OCI-LY7 (cell line): ENCODE measurements around the gene NTF4. TPM values are rescaled to one million over a fixed set of nuclear protein-coding genes. Genes with fewer than 3 reads are reported as not detected.

Experiments
- BruUV-seq: library from RNA; stranded (reverse); fragments of 400-500 nt; replicated peaks from 2 replicates; lab custom pipeline; 2021; lab: Mats Ljungman, UMichigan
- CTCF ChIA-PET: fragments of 300-600 bp; sonication (Branson Sonifier 250); formaldehyde crosslinking; loops from one replicate; lab custom pipeline; 2022; ENCODE audit warnings: antibody characterized with exemption; ENCODE audit not compliant: unreplicated experiment; lab: Charles Lee
- POLR2A ChIA-PET: fragments of 300-600 bp; sonication (Branson Sonifier 250); formaldehyde crosslinking; loops from one replicate; lab custom pipeline; 2022; ENCODE audit warnings: antibody characterized with exemption; lab: Charles Lee
- DNase-seq: peaks from one replicate; pipeline ENCODE4 v3.0.0-alpha.2; 2015; ENCODE audit warnings: low spot score
- H2AFZ ChIP-seq: fragments of 200-600 bp; sonication (generic), shearing (Covaris generic); 2 replicates; pipeline ENCODE4 v1.6.1; 2014; ENCODE audit warnings: mild to moderate bottlenecking, antibody characterized with exemption, low read length, moderate library complexity
- H3K27ac ChIP-seq: fragments of 200-600 bp; sonication (generic); 2 replicates; pipeline ENCODE4 v1.5.1; 2014; ENCODE audit warnings: mixed run types, low read depth, mild to moderate bottlenecking, moderate library complexity, low read length, inconsistent platforms; ENCODE audit not compliant: poor library complexity, severe bottlenecking
- H3K36me3 ChIP-seq: fragments of 200-600 bp; sonication (generic); 2 replicates; pipeline ENCODE4 v1.6.1; 2014; ENCODE audit warnings: mild to moderate bottlenecking, antibody characterized with exemption, low read length, moderate library complexity, mixed read lengths; ENCODE audit not compliant: insufficient read depth
- H3K4me1 ChIP-seq: fragments of 200-600 bp; sonication (generic); 2 replicates; pipeline ENCODE4 v1.5.1; 2014; ENCODE audit warnings: mild to moderate bottlenecking, low read length; ENCODE audit not compliant: insufficient read depth, poor library complexity, severe bottlenecking
- H3K4me2 ChIP-seq: fragments of 200-600 bp; sonication (generic); 2 replicates; pipeline ENCODE4 v1.6.1; 2014; ENCODE audit warnings: mild to moderate bottlenecking, low read length
- H3K4me3 ChIP-seq: fragments of 200-600 bp; sonication (generic); 2 replicates; pipeline ENCODE4 v1.5.1; 2014; ENCODE audit warnings: mild to moderate bottlenecking, low read depth, low read length; ENCODE audit not compliant: poor library complexity, severe bottlenecking
- H3K79me2 ChIP-seq: fragments of 200-600 bp; sonication (generic); 2 replicates; pipeline ENCODE4 v1.6.1; 2016; ENCODE audit warnings: low read depth, mild to moderate bottlenecking, low read length, moderate library complexity, mixed read lengths; ENCODE audit not compliant: insufficient read depth
- H3K9me2 ChIP-seq: fragments of 200-600 bp; sonication (generic); 2 replicates; pipeline ENCODE4 v1.6.1; 2016; ENCODE audit warnings: mild to moderate bottlenecking, low read length, mixed read lengths; ENCODE audit not compliant: insufficient read depth
- H3K9me3 ChIP-seq: fragments of 200-600 bp; sonication (generic); 2 replicates; pipeline ENCODE4 v1.6.1; 2014; ENCODE audit warnings: mild to moderate bottlenecking, mixed run types, low read length, mixed read lengths
- H4K20me1 ChIP-seq: fragments of 200-600 bp; sonication (generic); 2 replicates; pipeline ENCODE4 v1.6.1; 2014; ENCODE audit warnings: mild to moderate bottlenecking, antibody characterized with exemption, low read length, moderate library complexity, mixed read lengths; ENCODE audit not compliant: insufficient read depth
- CTCF ChIP-seq: fragments of 200-600 bp; sonication (generic); conservative IDR thresholded peaks from 2 replicates; pipeline ENCODE4 v1.5.1; 2014; ENCODE audit warnings: mild to moderate bottlenecking, antibody characterized with exemption, low read length, moderate library complexity, mixed read lengths
- EZH2phosphoT487 ChIP-seq: fragments of 200-600 bp; sonication (generic); IDR thresholded peaks from 2 replicates; pipeline ENCODE4 v1.6.1; 2018; ENCODE audit warnings: low read depth, borderline replicate concordance, mild to moderate bottlenecking, mixed run types, antibody characterized with exemption, low read length, moderate library complexity, mixed read lengths
- intact Hi-C: fragments of 100-400 bp; cut with micrococcal nuclease; formaldehyde crosslinking; loops from one replicate; pipeline ENCODE4 v1.10.0; 2022; ENCODE audit not compliant: unreplicated experiment
- total RNA-seq, 2 experiments: library from RNA; depleted of rRNA in 1 of 2; stranded (reverse); fragments of >200 nt in 1 of 2; shearing (Covaris generic) in 1 of 2; gene quantifications; 2 replicates each; pipeline ENCODE4 v1.2.3, GENCODE V29; 2014 to 2022

The NTF4 gene
- total RNA-seq, 2 experiments from 2014 or later = not detected

- H4K20me1 ChIP-seq = no peaks in the 10 kb centered on the region; the same call in 1 of the 2 replicates
- peaks cover 97% of the 10 kb centered on the region for H3K36me3 ChIP-seq
- H3K79me2 ChIP-seq = no peaks in the 10 kb centered on the region; the same call in 1 of the 2 replicates
- ChIA-PET POLR2A (interaction anchor here (0.5 kb wide), 1 partner anchor 23 kb away, joined by 4 read pairs; no protein-coding TSS in a partner anchor), CTCF (interaction anchor here (0.6 to 2.1 kb wide), 3 partner anchors 10 to 128 kb away, joined by 3 to 6 read pairs (median 4); no protein-coding TSS in a partner anchor)
- no peaks in the 10 kb centered on the region for H3K9me3 ChIP-seq
- intact Hi-C loops = loop anchor here (2.0 to 5.0 kb wide), 3 partner anchors 49 to 130 kb away; no protein-coding TSS in a partner anchor
- DNase-seq = peak; percentile 80
- no peaks in the 10 kb centered on the region for H3K4me1 ChIP-seq
- BruUV-seq = no TSS peak
- no peak for TF ChIP-seq EZH2phosphoT487
- TF ChIP-seq CTCF = peak; percentile 100
- no peak overlapping the region for H3K27ac ChIP-seq
- no peak overlapping the region for H3K4me3 ChIP-seq
- H3K9me2 ChIP-seq = no peaks in the 10 kb centered on the region
- H3K4me2 ChIP-seq = no peak overlapping the region
- H2AFZ ChIP-seq = no peak overlapping the region
Observed at GRCh38 chr19:49097453-49098288, 33.1 kb upstream of the NTF4 start.

- intact Hi-C loops = loop anchor here (5.0 kb wide), 2 partner anchors 113 to 133 kb away; no protein-coding TSS in a partner anchor
- Histone ChIP-seq H4K20me1 (no peaks in the 10 kb centered on the region; the same call in 1 of the 2 replicates), H3K9me3 (no peaks in the 10 kb centered on the region), H3K79me2 (peaks cover 8% of the 10 kb centered on the region; the same call in 1 of the 2 replicates), H3K4me2 (no peak overlapping the region), H2AFZ (no peak overlapping the region), H3K9me2 (no peaks in the 10 kb centered on the region), H3K4me1 (no peaks in the 10 kb centered on the region), H3K4me3 (no peak overlapping the region), H3K36me3 (peaks cover 99% of the 10 kb centered on the region), H3K27ac (no peak overlapping the region)
- TF ChIP-seq EZH2phosphoT487 = no peak
- CTCF ChIA-PET = interaction anchor here (1.0 kb wide), 1 partner anchor 12 kb away, joined by 4 read pairs; no protein-coding TSS in a partner anchor
- BruUV-seq = no TSS peak
- no peak for DNase-seq
- POLR2A ChIA-PET = interaction anchor here (0.6 to 0.7 kb wide), 2 partner anchors 288 to 778 kb away, joined by 4 to 5 read pairs; no protein-coding TSS in a partner anchor
Observed at GRCh38 chr19:49094505-49095482, 30.2 kb upstream of the NTF4 start.

- Histone ChIP-seq H4K20me1 (peaks cover 8% of the 10 kb centered on the region; the same call in 1 of the 2 replicates), H3K9me3 (no peaks in the 10 kb centered on the region), H3K4me1 (peaks cover 1% of the 10 kb centered on the region), H3K79me2 (peaks cover 28% of the 10 kb centered on the region), H3K36me3 (peaks cover 94% of the 10 kb centered on the region), H3K27ac (no peak overlapping the region), H3K9me2 (no peaks in the 10 kb centered on the region), H2AFZ (no peak overlapping the region), H3K4me3 (no peak overlapping the region), H3K4me2 (no peak overlapping the region)
- ChIA-PET POLR2A (interaction anchor here (0.6 kb wide), 1 partner anchor 359 kb away, joined by 4 read pairs; the partner anchor contains the start of gene PIH1D1), CTCF (no interaction called here)
- no peak for TF ChIP-seq CTCF
- intact Hi-C loops = no loop called here
- BruUV-seq = no TSS peak
- no peak for DNase-seq
Observed at GRCh38 chr19:49092686-49093085, 28.1 kb upstream of the NTF4 start.
